ENCODE data around the gene NFIX.
"Not testable (repeated sequence)": the region's sequence is repeated elsewhere in the genome, so short reads cannot be mapped to it uniquely, and the experiment has no call there.

NFIX gene

GRCh38 chr19:12959481-12959880 lies 35.8 kb upstream of the NFIX start:
- DNase-seq: no peak

GRCh38 chr19:12965017-12965811 lies 30.1 kb upstream of the NFIX start:
- peak; percentile 12 for DNase-seq

GRCh38 chr19:12965812-12966135 lies 29.5 kb upstream of the NFIX start:
- DNase-seq: no peak

- DNase-seq: no peak
Observed at GRCh38 chr19:12967907-12968306, 27.4 kb upstream of the NFIX start.

DNA sequence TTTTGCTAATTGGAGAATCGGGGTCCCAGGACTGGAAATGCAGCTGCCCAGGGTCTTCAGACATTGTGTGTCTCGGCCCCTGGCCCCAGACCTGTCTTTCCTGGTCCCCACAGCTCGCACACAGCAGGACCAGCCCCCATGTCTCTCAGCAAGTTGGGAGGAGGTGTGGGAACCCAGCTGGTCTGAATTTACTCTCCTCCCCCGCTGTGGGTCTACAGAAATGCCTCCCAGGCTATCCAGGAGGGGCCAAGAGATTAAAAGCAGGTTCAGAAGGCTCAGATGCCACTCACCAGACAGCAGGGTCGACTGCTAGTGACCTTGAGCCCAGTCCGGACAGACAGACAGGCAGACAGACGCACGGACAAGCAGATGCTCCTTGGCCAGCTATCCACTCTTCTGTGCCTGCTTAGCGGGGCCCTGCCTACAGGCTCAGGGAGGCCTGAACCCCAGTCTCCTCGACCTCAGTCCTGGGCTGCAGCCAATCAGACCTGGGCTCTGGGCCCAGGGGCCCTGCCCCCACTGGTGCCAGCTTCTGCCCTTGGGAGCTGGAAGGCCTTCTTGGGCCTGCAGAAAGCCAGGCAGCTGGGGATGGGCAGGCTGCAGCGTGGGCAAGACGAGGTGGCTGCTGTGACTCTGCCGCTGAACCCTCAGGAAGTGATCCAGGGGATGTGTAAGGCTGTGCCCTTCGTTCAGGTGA lies 25.8 kb upstream of the NFIX start, which contains the start of gene DAND5:
TSS of gene DAND5 (plus strand) at position 285 of the 697 bp plus-strand sequence. CDS start at position 370, 85 bp downstream.
- no peak for DNase-seq

- no peak for DNase-seq
Observed at GRCh38 chr19:12970070-12970820, 25.0 kb upstream of the NFIX start.

DNA sequence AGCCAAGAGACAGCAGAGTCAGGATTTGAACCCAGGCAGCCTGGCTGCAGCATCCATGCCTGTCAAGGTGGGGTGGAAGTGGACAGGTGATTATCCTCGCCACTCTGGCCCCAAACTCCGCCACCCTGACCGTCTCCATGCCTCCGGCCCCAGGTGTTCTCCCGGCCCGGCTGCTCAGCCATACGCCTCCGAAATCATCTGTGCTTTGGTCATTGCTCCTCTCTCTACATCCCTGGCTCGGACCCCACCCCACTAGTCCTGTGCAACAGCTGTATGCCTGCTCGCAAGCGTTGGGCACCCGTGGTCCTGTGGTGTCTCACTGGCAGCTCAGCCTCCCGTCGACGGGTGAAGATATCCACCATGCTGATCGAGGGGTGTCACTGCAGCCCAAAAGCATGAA lies 22.0 kb upstream of the NFIX start:
- DNase-seq: no peak

DNA sequence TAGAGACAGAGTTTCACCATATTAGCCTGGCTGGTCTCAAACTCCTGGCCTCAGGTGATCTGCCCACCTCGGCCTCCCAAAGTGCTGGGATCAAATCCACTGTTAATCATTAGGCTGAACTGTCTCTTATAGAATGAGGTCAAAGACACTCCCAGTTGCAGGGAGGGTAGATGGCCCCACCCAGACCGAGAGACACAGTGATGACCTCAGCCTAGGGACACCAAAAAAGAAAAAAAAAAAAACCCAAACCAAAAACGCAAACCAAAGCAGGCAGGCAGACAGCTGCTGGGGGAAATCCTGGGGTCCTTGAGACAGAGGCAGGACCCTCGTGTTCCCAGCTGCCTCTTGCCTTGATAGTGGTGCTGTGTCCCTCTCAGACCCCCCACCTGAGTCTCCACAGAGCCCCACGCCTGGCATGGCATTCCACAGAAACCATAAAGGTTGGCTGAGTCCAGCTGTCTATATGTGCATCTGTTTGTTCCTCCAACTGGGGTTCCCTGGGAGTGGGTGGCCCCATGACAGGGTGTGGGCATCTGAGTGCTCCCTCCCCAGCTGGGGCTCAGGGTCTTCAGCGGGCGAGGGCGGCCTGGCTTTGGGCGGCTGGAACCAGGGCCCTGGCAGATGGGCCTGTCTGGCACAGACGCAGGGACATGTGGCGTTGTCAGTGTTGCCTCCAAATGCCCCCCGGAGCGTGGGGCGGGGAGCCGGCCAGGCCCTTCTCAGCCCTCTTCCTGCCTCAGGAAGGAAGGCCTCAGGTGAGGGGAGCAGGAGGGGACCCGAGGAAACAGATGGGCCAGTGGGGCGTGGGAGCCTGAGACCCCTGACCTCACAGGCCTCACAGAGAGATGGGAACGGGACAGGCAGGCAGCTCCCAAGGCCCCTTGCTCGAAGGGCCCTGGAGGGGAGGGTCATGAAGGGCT lies 20.7 kb upstream of the NFIX start:
- DNase-seq: no peak

GRCh38 chr19:12975221-12975741 lies 20.0 kb upstream of the NFIX start:
- DNase-seq: no peak

DNA sequence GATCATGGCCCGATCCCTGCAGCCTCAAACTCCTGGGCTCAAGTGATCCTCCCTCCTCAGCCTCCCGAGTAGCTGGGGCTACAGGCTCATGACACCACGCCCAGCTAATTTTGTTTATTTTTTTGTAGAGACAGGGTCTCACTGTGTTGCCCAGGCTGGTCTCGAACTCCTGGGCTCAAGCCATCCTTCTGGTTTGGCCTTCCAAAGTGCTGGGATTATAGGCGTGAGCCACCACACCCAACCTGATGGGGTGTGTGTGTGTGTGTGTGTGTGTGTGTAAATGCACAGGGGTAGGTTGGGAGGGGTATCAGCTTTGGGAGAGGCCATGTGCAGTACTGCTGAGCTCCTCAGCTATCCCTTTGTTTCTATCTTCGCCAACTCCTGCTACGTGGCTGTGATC lies 19.2 kb upstream of the NFIX start:
- DNase-seq: not testable (repeated sequence)

- DNase-seq: no peak
Observed at GRCh38 chr19:12979974-12980373, 15.3 kb upstream of the NFIX start.

DNA sequence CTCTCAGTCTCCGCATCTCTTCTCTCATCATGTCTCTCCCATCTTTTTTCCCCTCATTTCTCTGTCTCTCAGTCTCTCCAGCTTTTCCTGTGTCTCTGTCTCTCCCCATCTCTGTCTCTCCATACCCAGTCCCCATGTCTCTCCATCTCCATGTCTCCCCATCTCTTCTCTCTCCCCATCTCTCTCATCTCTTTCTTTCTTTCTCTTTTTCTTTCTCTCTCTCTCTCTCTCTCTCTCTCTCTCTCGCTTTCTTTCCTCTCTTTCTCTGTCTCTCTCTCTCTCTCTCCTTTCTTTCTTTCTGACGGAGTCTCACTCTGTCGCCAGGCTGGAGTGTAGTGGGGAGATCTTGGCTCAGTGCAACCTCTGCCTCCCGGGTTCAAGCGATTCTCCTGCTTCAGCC lies 12.6 kb upstream of the NFIX start:
- DNase-seq: no peak

DNA sequence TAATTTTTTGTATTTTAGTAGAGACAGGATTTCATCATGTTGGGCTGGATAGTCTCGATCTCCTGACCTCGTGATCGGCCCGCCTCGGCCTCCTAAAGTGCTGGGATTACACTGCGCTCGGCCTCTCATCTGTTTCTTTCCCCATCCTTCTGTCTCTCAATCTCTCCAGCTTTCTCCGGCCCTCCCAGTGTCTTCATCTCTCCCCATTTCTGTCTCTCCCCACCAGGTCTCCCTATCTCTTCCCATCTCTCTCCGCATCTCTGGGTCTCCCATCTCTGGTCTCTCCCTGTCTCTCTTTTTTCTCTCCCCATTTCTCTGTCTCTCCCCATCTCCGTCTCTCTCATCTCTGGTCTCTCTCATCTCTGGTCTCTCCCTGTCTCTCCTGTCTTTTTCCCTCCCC lies 12.2 kb upstream of the NFIX start:
- no peak for DNase-seq

- peak; percentile 11 for DNase-seq
Observed at GRCh38 chr19:12983542-12984142, 11.6 kb upstream of the NFIX start.

DNA sequence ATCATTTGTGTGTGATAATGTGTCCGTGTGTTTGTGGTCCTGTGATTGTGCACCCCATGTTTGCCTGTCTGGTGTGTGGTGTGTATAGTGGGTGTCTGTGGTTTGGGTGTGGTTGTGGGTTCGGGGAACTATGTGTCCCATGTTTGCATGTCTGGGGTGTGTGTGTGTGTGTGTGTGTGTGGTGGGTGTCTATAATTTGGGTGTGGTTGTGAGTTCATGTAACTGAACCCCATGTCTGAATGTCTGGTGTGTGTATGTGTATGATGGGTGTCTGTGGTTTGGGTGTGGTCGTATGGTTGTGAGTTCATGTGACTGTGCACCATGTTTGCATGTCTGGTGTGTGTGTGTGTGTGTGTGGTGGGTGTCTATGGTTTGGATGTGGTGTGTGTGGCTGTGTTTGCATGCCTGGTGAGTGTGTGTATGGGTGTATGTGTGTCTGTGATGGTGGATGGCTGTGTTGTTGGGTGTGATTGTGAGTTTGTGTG lies 11.1 kb upstream of the NFIX start:
- DNase-seq: no peak

DNA sequence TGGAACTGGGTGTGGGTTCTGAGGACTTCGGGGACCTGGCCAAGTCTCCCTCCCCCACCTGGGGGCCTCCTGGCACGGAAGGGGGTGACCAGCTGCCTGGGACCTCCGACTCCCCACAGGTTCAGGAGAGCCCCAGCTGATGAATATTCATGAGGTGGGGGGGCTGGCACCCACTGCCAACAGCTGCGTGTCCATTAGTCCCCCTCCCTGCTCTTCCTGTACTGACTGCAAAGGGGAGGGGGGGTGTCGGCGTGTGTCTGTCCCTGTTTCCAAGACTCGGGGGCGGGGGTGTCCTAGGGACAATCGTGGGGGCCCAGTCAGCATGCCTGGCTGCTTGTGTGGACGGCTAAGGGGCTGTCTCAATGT lies 10.6 kb upstream of the NFIX start:
- no peak for DNase-seq

- DNase-seq: no peak
Observed at GRCh38 chr19:12985049-12985776, 10.1 kb upstream of the NFIX start.

GRCh38 chr19:12986726-12987125 lies 8.5 kb upstream of the NFIX start:
- no peak for DNase-seq

- DNase-seq: no peak
Observed at GRCh38 chr19:12987190-12987589, 8.1 kb upstream of the NFIX start.

DNA sequence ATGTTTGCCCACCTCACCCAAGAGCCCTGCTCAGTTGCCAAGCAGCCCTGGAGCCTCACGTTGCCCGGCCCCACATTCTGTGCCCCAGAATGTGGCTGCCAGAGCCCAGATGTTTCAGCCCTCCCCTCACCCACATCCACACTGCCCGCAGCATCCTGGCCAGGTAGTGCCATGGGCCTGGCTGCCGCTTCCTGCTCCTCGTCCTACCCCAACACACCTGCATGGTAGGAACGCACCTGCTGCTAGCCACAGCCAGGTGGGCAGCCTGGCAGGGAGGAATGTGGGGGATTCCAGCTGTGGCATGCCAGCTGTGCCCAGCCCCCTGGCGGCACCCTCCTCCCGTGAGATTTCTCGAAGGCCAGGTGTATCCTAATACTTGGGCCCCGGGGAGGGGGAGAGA lies 7.5 kb upstream of the NFIX start:
- DNase-seq: no peak

- no peak for DNase-seq
Observed at GRCh38 chr19:12990431-12990830, 4.8 kb upstream of the NFIX start.
